H9 (cell line): Measurements from ENCODE around the gene OR2T29. TPM values are rescaled to one million over a fixed set of nuclear protein-coding genes. Genes with fewer than 3 reads are reported as not detected.

Experiments
- DNase-seq: peaks from one replicate; pipeline ENCODE4 v3.0.0-alpha.2; 2017
- H2AFZ ChIP-seq: one replicate; pipeline ENCODE4 v1.6.1; 2013; ENCODE audit warnings: mild to moderate bottlenecking, low read length, control low read depth, moderate library complexity
- H2AK5ac ChIP-seq: 2 replicates; pipeline ENCODE4 v1.6.1; 2013; ENCODE audit warnings: low read length, control low read depth, mixed read lengths; ENCODE audit not compliant: insufficient read length
- H2BK120ac ChIP-seq: one replicate; pipeline ENCODE4 v1.6.1; 2013; ENCODE audit warnings: low read depth, mild to moderate bottlenecking, low read length, control low read depth, inconsistent platforms; ENCODE audit not compliant: poor library complexity, severe bottlenecking
- H2BK12ac ChIP-seq: 2 replicates; pipeline ENCODE4 v1.6.1; 2013; ENCODE audit warnings: low read length, control low read depth, mixed read lengths, low read depth; ENCODE audit not compliant: insufficient read length
- H2BK15ac ChIP-seq: 2 replicates; pipeline ENCODE4 v1.6.1; 2013; ENCODE audit warnings: low read depth, low read length, control low read depth
- H2BK20ac ChIP-seq: one replicate; pipeline ENCODE4 v1.6.1; 2013; ENCODE audit warnings: low read depth, mild to moderate bottlenecking, low read length, control low read depth, inconsistent platforms; ENCODE audit not compliant: poor library complexity, severe bottlenecking
- H2BK5ac ChIP-seq: 2 replicates; pipeline ENCODE4 v1.6.1; 2013; ENCODE audit warnings: low read length, control low read depth, mixed read lengths; ENCODE audit not compliant: insufficient read length
- H3K14ac ChIP-seq: 2 replicates; pipeline ENCODE4 v1.6.1; 2013; ENCODE audit warnings: low read length, control low read depth; ENCODE audit not compliant: insufficient read depth
- H3K18ac ChIP-seq: 2 replicates; pipeline ENCODE4 v1.6.1; 2013; ENCODE audit warnings: low read depth, mild to moderate bottlenecking, mixed read lengths, low read length, control low read depth; ENCODE audit not compliant: insufficient read length
- H3K23ac ChIP-seq: 2 replicates; pipeline ENCODE4 v1.6.1; 2013; ENCODE audit warnings: low read length, control low read depth, mixed read lengths, low read depth; ENCODE audit not compliant: insufficient read length
- H3K23me2 ChIP-seq: 2 replicates; pipeline ENCODE4 v1.6.1; 2013; ENCODE audit warnings: low read depth, mild to moderate bottlenecking, mixed read lengths, low read length, control low read depth; ENCODE audit not compliant: insufficient read length, poor library complexity, severe bottlenecking
- H3K27ac ChIP-seq: 2 replicates; pipeline ENCODE4 v1.5.1; 2013; ENCODE audit warnings: low read length, control low read depth, mixed read lengths, low read depth; ENCODE audit not compliant: insufficient read length
- H3K27me3 ChIP-seq: 2 replicates; pipeline ENCODE4 v1.6.1; 2013; ENCODE audit warnings: low read length, control low read depth, inconsistent platforms; ENCODE audit not compliant: insufficient read depth
- H3K4ac ChIP-seq: 2 replicates; pipeline ENCODE4 v1.6.1; 2013; ENCODE audit warnings: low read depth, mild to moderate bottlenecking, control low read depth, inconsistent platforms, low read length, moderate library complexity
- H3K4me1 ChIP-seq: 2 replicates; pipeline ENCODE4 v1.6.1; 2013; ENCODE audit warnings: low read length, control low read depth, inconsistent platforms; ENCODE audit not compliant: insufficient read depth
- H3K4me2 ChIP-seq: 2 replicates; pipeline ENCODE4 v1.6.1; 2013; ENCODE audit warnings: low read length, control low read depth, mixed read lengths; ENCODE audit not compliant: insufficient read length, insufficient read depth
- H3K56ac ChIP-seq: 2 replicates; pipeline ENCODE4 v1.6.1; 2013; ENCODE audit warnings: low read depth, mild to moderate bottlenecking, mixed read lengths, low read length, control low read depth; ENCODE audit not compliant: insufficient read length
- H3K79me1 ChIP-seq: 2 replicates; pipeline ENCODE4 v1.6.1; 2013; ENCODE audit warnings: low read depth, mild to moderate bottlenecking, moderate library complexity, low read length, control low read depth, inconsistent platforms; ENCODE audit not compliant: insufficient read depth, poor library complexity, severe bottlenecking
- H3K79me2 ChIP-seq: 2 replicates; pipeline ENCODE4 v1.6.1; 2013; ENCODE audit warnings: low read length, control low read depth, inconsistent platforms; ENCODE audit not compliant: insufficient read depth
- H3K9ac ChIP-seq: 2 replicates; pipeline ENCODE4 v1.6.1; 2013; ENCODE audit warnings: low read length, control low read depth, mixed read lengths; ENCODE audit not compliant: insufficient read length; ENCODE audit errors: extremely low read depth
- H3K9me3 ChIP-seq: one replicate; pipeline ENCODE4 v1.6.1; 2013; ENCODE audit warnings: low read depth, low read length, inconsistent platforms; ENCODE audit not compliant: control insufficient read depth
- H3T11ph ChIP-seq: one replicate; pipeline ENCODE4 v1.6.1; 2013; ENCODE audit warnings: mild to moderate bottlenecking, low read length, control low read depth, inconsistent platforms
- H4K20me1 ChIP-seq: one replicate; pipeline ENCODE4 v1.6.1; 2013; ENCODE audit not compliant: control insufficient read depth, insufficient read length, insufficient read depth
- H4K5ac ChIP-seq: 2 replicates; pipeline ENCODE4 v1.6.1; 2013; ENCODE audit warnings: low read depth, mild to moderate bottlenecking, mixed read lengths, low read length, control low read depth; ENCODE audit not compliant: insufficient read length
- H4K8ac ChIP-seq: replicated peaks from 2 replicates; pipeline ENCODE4 v1.6.1; 2013; ENCODE audit warnings: low read length, control low read depth, mixed read lengths, low read depth; ENCODE audit not compliant: insufficient read length
- H4K91ac ChIP-seq: 2 replicates; pipeline ENCODE4 v1.6.1; 2013; ENCODE audit warnings: low read depth, mild to moderate bottlenecking, moderate library complexity, mixed read lengths, low read length, control low read depth; ENCODE audit not compliant: insufficient read length
- H3K27ac Mint-ChIP-seq, 3 experiments: 2 replicates in 2 of 3; 3 replicates in 1 of 3; pipeline ENCODE4 v1.8.0; 2020 to 2021; ENCODE audit warnings: mixed read lengths in 3 of 3, mild to moderate bottlenecking in 1 of 3, moderate library complexity in 1 of 3
- H3K27me3 Mint-ChIP-seq: 2 replicates; pipeline ENCODE4 v1.8.0; 2021; ENCODE audit warnings: low read depth, mild to moderate bottlenecking, moderate library complexity, mixed read lengths
- H3K36me3 Mint-ChIP-seq, 3 experiments: 2 replicates in 2 of 3; 3 replicates in 1 of 3; pipeline ENCODE4 v1.8.0; 2020 to 2021; ENCODE audit warnings: low read depth in 3 of 3, mixed read lengths in 3 of 3; ENCODE audit not compliant: insufficient read depth in 1 of 3
- H3K4me1 Mint-ChIP-seq, 2 experiments: 2 replicates each; pipeline ENCODE4 v1.8.0; 2020; ENCODE audit warnings: mixed read lengths in 2 of 2
- H3K4me3 Mint-ChIP-seq, 2 experiments: 2 replicates in 1 of 2; 3 replicates in 1 of 2; pipeline ENCODE4 v1.8.0; 2020 to 2021; ENCODE audit warnings: mild to moderate bottlenecking in 2 of 2, mixed read lengths in 2 of 2, moderate library complexity in 1 of 2
- H3K9me3 Mint-ChIP-seq, 2 experiments: 2 replicates in 1 of 2; 3 replicates in 1 of 2; pipeline ENCODE4 v1.8.0; 2020; ENCODE audit warnings: mild to moderate bottlenecking in 2 of 2, mixed read lengths in 2 of 2, moderate library complexity in 1 of 2
- WGBS: extraction: QIAGEN DNeasy Blood & Tissue Kit; methylation state at CpG from one replicate; pipeline ENCODE4 v1.1.7; 2013; ENCODE audit warnings: missing lambda C conversion rate, low lambda C conversion rate, mixed read lengths; ENCODE audit not compliant: insufficient read length; ENCODE audit errors: extremely low coverage; 5-methylcytosine and 5-hydroxymethylcytosine counted together
- total RNA-seq: library from RNA; stranded (reverse); gene quantifications from 2 replicates; pipeline ENCODE4 v1.2.1, GENCODE V29; 2021
- TF ChIP-seq, protein P1 (sequence below): fragments of 200-600 bp; sonication (generic); conservative IDR thresholded peaks from 3 replicates; pipeline ENCODE4 v1.8.0; 2021; ENCODE audit warnings: antibody characterized with exemption, mild to moderate bottlenecking

Gene OR2T29
- total RNA-seq, 1 experiment from 2014 or later: not detected

DNA sequence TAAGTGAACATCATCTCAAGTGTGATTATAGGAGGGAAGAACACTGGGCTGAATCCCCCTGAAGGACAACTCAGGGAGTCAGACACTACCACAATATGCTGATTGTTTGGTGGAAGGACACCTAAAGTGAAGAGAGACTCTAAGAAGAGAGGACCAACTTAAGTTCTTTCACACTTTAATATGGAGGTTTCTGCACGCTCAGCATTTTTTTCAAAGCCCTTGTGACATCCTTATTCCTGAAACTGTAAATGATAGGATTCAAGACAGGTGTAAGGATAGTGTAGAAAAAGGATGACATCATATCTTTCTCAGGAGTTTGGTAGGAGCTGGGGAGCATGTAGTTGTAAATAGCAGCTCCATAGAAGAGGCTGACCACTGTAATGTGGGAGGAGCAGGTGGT, 30.1 kb upstream of the OR2T29 start:
- H3K27me3 Mint-ChIP-seq: no peaks in the 10 kb centered on the region; the same call in 1 of the 2 replicates
- no peak overlapping the region for H3T11ph ChIP-seq
- no peak overlapping the region for H3K14ac ChIP-seq
- no peak overlapping the region for H3K23ac ChIP-seq
- H3K36me3 Mint-ChIP-seq: peaks cover 2 to 24% (median 6%) of the 10 kb centered on the region in 3 experiments; a peak in 4 of 7 replicates
- TF ChIP-seq, protein P1, sequence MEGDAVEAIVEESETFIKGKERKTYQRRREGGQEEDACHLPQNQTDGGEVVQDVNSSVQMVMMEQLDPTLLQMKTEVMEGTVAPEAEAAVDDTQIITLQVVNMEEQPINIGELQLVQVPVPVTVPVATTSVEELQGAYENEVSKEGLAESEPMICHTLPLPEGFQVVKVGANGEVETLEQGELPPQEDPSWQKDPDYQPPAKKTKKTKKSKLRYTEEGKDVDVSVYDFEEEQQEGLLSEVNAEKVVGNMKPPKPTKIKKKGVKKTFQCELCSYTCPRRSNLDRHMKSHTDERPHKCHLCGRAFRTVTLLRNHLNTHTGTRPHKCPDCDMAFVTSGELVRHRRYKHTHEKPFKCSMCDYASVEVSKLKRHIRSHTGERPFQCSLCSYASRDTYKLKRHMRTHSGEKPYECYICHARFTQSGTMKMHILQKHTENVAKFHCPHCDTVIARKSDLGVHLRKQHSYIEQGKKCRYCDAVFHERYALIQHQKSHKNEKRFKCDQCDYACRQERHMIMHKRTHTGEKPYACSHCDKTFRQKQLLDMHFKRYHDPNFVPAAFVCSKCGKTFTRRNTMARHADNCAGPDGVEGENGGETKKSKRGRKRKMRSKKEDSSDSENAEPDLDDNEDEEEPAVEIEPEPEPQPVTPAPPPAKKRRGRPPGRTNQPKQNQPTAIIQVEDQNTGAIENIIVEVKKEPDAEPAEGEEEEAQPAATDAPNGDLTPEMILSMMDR: no peak
- no peak overlapping the region for H2BK12ac ChIP-seq
- H3K4me1 Mint-ChIP-seq: no peaks in the 10 kb centered on the region
- no peak overlapping the region for H2BK5ac ChIP-seq
- no peaks in the 10 kb centered on the region for H3K23me2 ChIP-seq
- H3K9ac ChIP-seq: no peak overlapping the region
- H2AFZ ChIP-seq: no peak overlapping the region
- H3K9me3 Mint-ChIP-seq: peaks cover 78 to 86% of the 10 kb centered on the region in 2 experiments
- no peak overlapping the region for H3K56ac ChIP-seq
- H3K4me2 ChIP-seq: no peak overlapping the region
- no peak overlapping the region for H4K91ac ChIP-seq
- no peak overlapping the region for H3K27ac ChIP-seq
- no peaks in the 10 kb centered on the region for H3K27me3 ChIP-seq
- no peak for DNase-seq
- no peaks in the 10 kb centered on the region for H4K20me1 ChIP-seq
- H3K4ac ChIP-seq: no peak overlapping the region
- no peak overlapping the region for H3K27ac Mint-ChIP-seq
- no peak overlapping the region for H3K18ac ChIP-seq
- no peak overlapping the region for H2BK15ac ChIP-seq
- no peaks in the 10 kb centered on the region for H3K4me1 ChIP-seq
- no peak overlapping the region for H4K5ac ChIP-seq
- H3K79me2 ChIP-seq: no peaks in the 10 kb centered on the region
- no peak overlapping the region for H4K8ac ChIP-seq
- H3K4me3 Mint-ChIP-seq: no peak overlapping the region
- no peak overlapping the region for H2BK120ac ChIP-seq
- no peak overlapping the region for H2BK20ac ChIP-seq
- H2AK5ac ChIP-seq: no peak overlapping the region
- peaks cover 75% of the 10 kb centered on the region for H3K9me3 ChIP-seq
- no peaks in the 10 kb centered on the region for H3K79me1 ChIP-seq
- no CpG with 5 or more reads among the region's 1 CpG for WGBS
